Measurements from ENCODE around the gene SIAE.

- no peak for TF ChIP-seq CTCF (conservative IDR thresholded peaks at IDR 0.05)
- TF ChIP-seq ZFX (IDR thresholded peaks at IDR 0.05), result no peak
Observed at GRCh38 chr11:124672536-124673215, 863 bp downstream of the SIAE start.
